MM.1S (cell line): ENCODE measurements around the gene FADS1.

ENCODE experiments used
- CTCF ChIP-seq: fragments of 300-600 bp; sonication (generic); IDR thresholded peaks from 2 replicates; pipeline ENCODE4 v1.5.1; 2016; ENCODE audit warnings: antibody characterized with exemption, low read length, mixed read lengths
- EZH2 ChIP-seq: fragments of 300-600 bp; sonication (generic); optimal IDR thresholded peaks from 2 replicates; pipeline ENCODE3; 2017; ENCODE audit warnings: low read depth, mild to moderate bottlenecking, antibody characterized with exemption, low read length, mixed read lengths
- EZH2phosphoT487 ChIP-seq: fragments of 300-600 bp; sonication (generic); IDR thresholded peaks from 2 replicates; pipeline ENCODE4 v1.6.1; 2018; ENCODE audit warnings: antibody characterized with exemption, low read length

- TF ChIP-seq EZH2, result no peak
- TF ChIP-seq CTCF, result no peak
- no peak for TF ChIP-seq EZH2phosphoT487
Measured at GRCh38 chr11:61834278-61835048, 17.7 kb upstream of the FADS1 start.
